Mucosa of rectum (tissue), 2 donors: ENCODE measurements around the gene IQGAP1.
"Not testable (repeated sequence)": the region's sequence is repeated elsewhere in the genome, so short reads cannot be mapped to it uniquely, and the experiment has no call there.

ENCODE experiments used
- H3K27ac ChIP-seq, 2 donors: one replicate each; pipeline ENCODE4 v1.7.0; 2013; ENCODE audit warnings: inconsistent platforms in 2 of 2, low read depth in 2 of 2, low read length in 2 of 2
- H3K27me3 ChIP-seq, 2 donors: one replicate each; pipeline ENCODE4 v1.7.0; 2013; ENCODE audit warnings: low read length in 2 of 2; ENCODE audit not compliant: control insufficient read depth in 2 of 2, insufficient read depth in 2 of 2
- H3K36me3 ChIP-seq, 2 donors: one replicate each; pipeline ENCODE4 v1.7.0; 2013; ENCODE audit warnings: low read length in 2 of 2; ENCODE audit not compliant: control insufficient read depth in 2 of 2, insufficient read depth in 2 of 2
- H3K4me1 ChIP-seq, 2 donors: one replicate each; pipeline ENCODE4 v1.7.0; 2013; ENCODE audit warnings: low read length in 2 of 2, mild to moderate bottlenecking in 1 of 2; ENCODE audit not compliant: control insufficient read depth in 2 of 2, insufficient read depth in 2 of 2
- H3K4me3 ChIP-seq, 2 donors: one replicate each; pipeline ENCODE4 v1.7.0; 2013; ENCODE audit warnings: low read length in 2 of 2
- H3K9ac ChIP-seq, 2 donors: one replicate each; pipeline ENCODE4 v1.7.0; 2013; ENCODE audit warnings: low read length in 2 of 2, low read depth in 1 of 2, mild to moderate bottlenecking in 1 of 2
- H3K9me3 ChIP-seq, 2 donors: one replicate each; pipeline ENCODE4 v1.7.0; 2013; ENCODE audit warnings: low read length in 2 of 2; ENCODE audit not compliant: control insufficient read depth in 2 of 2
- donor health status: healthy.
- donor health status: Normal muscosa, but diverticular disease.

IQGAP1 gene

DNA sequence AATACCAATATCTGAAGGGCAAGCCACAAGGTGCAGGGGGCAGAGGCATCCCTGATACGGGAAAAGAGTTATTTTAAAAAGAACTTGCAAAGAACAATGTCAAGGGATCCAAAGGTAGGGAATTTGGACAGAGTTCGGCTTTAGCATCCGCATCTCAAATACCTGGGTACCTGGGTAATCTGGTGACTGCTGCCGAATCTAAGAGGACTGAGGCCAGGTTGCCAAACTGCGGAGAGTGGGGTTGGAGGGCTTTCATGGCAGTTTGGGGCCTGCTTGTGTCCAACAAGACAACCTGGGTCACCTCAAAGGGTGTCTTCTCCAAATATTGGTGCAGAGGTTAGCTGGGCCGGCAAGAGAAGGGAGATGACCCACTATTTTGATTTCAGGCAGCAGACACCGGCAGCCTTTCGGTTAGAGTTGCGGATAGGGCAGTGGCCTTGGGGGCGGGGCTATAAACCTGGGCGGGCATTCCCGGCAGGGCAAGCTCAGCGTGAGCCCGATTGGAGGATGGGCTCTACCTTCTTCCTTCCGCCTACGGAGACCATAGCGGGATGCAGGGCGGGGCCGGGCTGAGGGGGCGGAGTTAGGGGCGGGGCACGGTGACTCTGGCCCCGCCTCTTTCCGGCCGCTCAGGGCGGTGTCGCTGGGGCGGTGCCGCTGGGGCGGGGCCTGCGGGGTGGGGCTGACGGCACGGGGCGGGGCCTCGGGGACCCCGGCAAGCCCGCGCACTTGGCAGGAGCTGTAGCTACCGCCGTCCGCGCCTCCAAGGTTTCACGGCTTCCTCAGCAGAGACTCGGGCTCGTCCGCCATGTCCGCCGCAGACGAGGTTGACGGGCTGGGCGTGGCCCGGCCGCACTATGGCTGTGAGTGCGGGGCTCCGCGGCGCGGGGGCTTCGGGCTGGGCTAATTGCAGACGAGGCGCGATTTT, at the start of gene IQGAP1:
Gene IQGAP1, plus strand, starts transcription at position 709 of the 928 bp plus-strand sequence. Its CDS starts 100 bp downstream, at position 809.
- peak within 1 kb of the TSS; percentile 97 to 98 for H3K4me3 ChIP-seq
- peaks cover 17 to 21% of the 10 kb centered on the region in 2 donors for H3K36me3 ChIP-seq
- peaks cover 25 to 34% of the 10 kb centered on the region in 2 donors for H3K4me1 ChIP-seq
- no peaks in the 10 kb centered on the region for H3K9me3 ChIP-seq
- no peaks in the 10 kb centered on the region for H3K27me3 ChIP-seq
- peak within 1 kb of the TSS; percentile 95 to 99 for H3K27ac ChIP-seq
- H3K9ac ChIP-seq: peak within 1 kb of the TSS; percentile 98 to 99

- Histone ChIP-seq H3K36me3 (no peaks in the 10 kb centered on the region), H3K4me1 (peaks cover 5 to 11% of the 10 kb centered on the region in 2 donors), H3K9me3 (no peaks in the 10 kb centered on the region), H3K27ac (no peak overlapping the region), H3K9ac (no peak overlapping the region), H3K27me3 (no peaks in the 10 kb centered on the region), H3K4me3 (no peak overlapping the region)
Measured at GRCh38 chr15:90338532-90338931, 49.5 kb upstream of the IQGAP1 start.

DNA sequence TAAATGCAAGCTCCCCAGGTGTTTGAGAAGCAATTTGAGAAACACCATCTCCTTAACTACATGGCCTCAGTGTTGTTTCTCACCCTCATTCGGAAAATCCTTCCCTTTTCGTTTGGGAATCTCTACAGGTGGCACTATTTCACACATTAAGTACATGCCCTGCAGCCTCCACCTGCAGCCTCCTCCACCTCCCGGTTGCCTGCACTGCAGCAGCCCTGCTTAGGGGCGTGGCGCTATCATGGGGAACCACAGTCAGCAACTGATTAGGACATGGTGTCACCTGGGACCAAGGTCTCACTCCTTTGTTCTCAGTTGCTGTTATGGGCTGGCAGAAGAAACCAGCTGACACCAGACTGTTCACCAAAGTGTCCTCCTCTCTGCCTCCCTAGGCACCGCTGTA, 47.7 kb upstream of the IQGAP1 start:
- Histone ChIP-seq H3K9ac (no peak overlapping the region), H3K36me3 (no peaks in the 10 kb centered on the region), H3K9me3 (no peaks in the 10 kb centered on the region), H3K27ac (no peak overlapping the region), H3K4me1 (peaks cover 0 to 7% of the 10 kb centered on the region in 2 donors), H3K27me3 (no peaks in the 10 kb centered on the region), H3K4me3 (no peak overlapping the region)

DNA sequence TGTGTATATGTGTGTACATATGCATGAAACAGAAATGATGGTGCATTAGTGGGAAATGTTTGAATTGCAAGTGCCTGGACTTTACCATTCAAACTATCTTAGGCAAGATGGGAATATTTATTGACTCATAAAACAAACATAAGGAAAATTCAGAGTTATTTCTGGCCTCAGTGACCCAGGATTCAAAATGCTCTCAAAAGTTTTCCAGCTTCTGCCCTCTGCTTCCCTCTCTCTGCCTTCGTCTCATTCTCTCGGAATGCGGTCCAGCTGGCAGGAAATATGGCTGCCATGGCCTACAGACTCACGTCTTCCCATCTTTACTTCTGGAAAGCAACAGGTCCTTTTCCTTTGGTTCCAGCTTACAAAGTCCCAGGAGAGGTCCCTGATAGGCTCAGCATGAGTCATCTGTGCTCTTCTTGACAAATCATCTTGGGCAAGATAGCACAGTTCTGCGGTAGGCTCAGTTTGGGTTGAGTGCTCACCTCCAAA, 44.7 kb upstream of the IQGAP1 start:
- Histone ChIP-seq H3K4me3 (no peak overlapping the region), H3K9ac (no peak overlapping the region), H3K9me3 (no peaks in the 10 kb centered on the region), H3K27ac (no peak overlapping the region), H3K27me3 (no peaks in the 10 kb centered on the region), H3K4me1 (peaks cover 0 to 7% of the 10 kb centered on the region in 2 donors), H3K36me3 (no peaks in the 10 kb centered on the region)

- Histone ChIP-seq H3K27ac (no peak overlapping the region), H3K9me3 (no peaks in the 10 kb centered on the region), H3K36me3 (no peaks in the 10 kb centered on the region)
Measured at GRCh38 chr15:90344662-90345061, 43.4 kb upstream of the IQGAP1 start.

GRCh38 chr15:90345857-90346256, 42.2 kb upstream of the IQGAP1 start:
- no peak overlapping the region for H3K27ac ChIP-seq
- H3K4me1 ChIP-seq: peaks cover 0 to 2% of the 10 kb centered on the region in 2 donors
- no peaks in the 10 kb centered on the region for H3K27me3 ChIP-seq
- H3K9me3 ChIP-seq: no peaks in the 10 kb centered on the region
- H3K9ac ChIP-seq: no peak overlapping the region
- H3K36me3 ChIP-seq: no peaks in the 10 kb centered on the region
- no peak overlapping the region for H3K4me3 ChIP-seq

More at GRCh38 chr15:90344662-90345061, 43.4 kb upstream of the IQGAP1 start:
- Histone ChIP-seq H3K9ac (no peak overlapping the region), H3K4me3 (no peak overlapping the region), H3K4me1 (peaks cover 0 to 7% of the 10 kb centered on the region in 2 donors), H3K27me3 (no peaks in the 10 kb centered on the region)

GRCh38 chr15:90347431-90348065, 40.5 kb upstream of the IQGAP1 start:
- H3K27ac ChIP-seq, H3K4me1 ChIP-seq, H3K27me3 ChIP-seq, H3K9me3 ChIP-seq, H3K4me3 ChIP-seq, H3K36me3 ChIP-seq, H3K9ac ChIP-seq: not testable (repeated sequence)

- Histone ChIP-seq H3K27ac (no peak overlapping the region), H3K4me1 (peaks cover 4 to 8% of the 10 kb centered on the region in 2 donors), H3K27me3 (no peaks in the 10 kb centered on the region), H3K4me3 (no peak overlapping the region), H3K9me3 (no peaks in the 10 kb centered on the region), H3K9ac (no peak overlapping the region), H3K36me3 (no peaks in the 10 kb centered on the region)
Measured at GRCh38 chr15:90348456-90348855, 39.6 kb upstream of the IQGAP1 start.

DNA sequence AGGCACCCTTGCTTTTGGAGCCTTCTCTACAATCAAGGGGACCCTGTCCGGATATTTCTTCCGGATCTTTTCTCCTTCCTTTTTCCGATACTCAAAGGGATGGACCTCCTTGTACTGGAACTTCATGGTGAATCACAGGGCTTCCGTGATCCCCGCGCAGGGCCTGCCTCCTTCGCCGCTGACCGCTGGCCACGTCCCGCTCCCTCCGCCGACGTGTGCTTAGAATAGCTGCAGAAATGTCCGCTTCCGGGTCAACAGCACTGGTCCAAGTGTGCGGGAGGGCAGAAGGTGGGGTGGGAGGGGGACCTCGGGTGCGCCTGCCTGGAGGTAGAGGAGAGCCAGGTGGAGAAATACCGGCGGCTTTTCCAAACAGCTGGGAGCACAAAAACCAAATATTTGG, 39.0 kb upstream of the IQGAP1 start:
- Histone ChIP-seq H3K27me3 (no peaks in the 10 kb centered on the region), H3K4me3 (no peak overlapping the region), H3K9ac (no peak overlapping the region), H3K4me1 (peaks cover 4 to 8% of the 10 kb centered on the region in 2 donors), H3K27ac (no peak overlapping the region), H3K9me3 (no peaks in the 10 kb centered on the region), H3K36me3 (no peaks in the 10 kb centered on the region)

DNA sequence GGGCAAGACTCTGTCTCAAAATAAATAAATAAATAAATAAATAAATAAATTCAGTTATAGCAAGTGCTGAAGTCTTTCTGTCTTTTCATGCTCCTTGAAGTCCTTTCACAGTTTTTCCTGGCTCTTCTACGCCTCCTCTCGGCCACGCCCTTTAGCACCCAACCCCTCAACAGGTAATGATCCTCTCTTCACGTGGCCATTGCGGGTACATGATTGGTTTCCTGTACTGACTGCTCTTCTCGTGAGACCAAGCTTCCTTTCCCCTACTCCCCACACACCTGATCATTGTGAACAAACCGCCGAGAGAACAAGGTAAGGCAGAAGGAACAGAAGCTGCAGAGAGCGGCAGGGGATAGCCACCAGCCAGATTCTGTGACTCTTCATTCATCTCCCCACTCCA, 38.2 kb upstream of the IQGAP1 start:
- Histone ChIP-seq H3K4me1 (peaks cover 4 to 8% of the 10 kb centered on the region in 2 donors), H3K27me3 (no peaks in the 10 kb centered on the region), H3K36me3 (no peaks in the 10 kb centered on the region), H3K27ac (no peak overlapping the region), H3K9me3 (no peaks in the 10 kb centered on the region), H3K4me3 (no peak overlapping the region), H3K9ac (no peak overlapping the region)
